Mesenteric fat pad (tissue), 1 donor: ENCODE measurements around the gene GGT5. TPM values are rescaled to one million over a fixed set of nuclear protein-coding genes. Genes with fewer than 3 reads are reported as not detected.
A peak's percentile ranks its signal among the peaks of the same experiment; 100 is the strongest.
"Not testable (repeated sequence)": the region's sequence is repeated elsewhere in the genome, so short reads cannot be mapped to it uniquely, and the experiment has no call there.

Experiments
- DNase-seq: peaks from one replicate; pipeline ENCODE4 v3.0.0-alpha.2; 2020; ENCODE audit warnings: low spot score
- long read RNA-seq: library from polyadenylated mRNA; unstranded; transcript quantifications from one replicate; pipeline ENCODE4 v2.0.0, GENCODE V29; 2020
- total RNA-seq: library from RNA; stranded (reverse); fragmentation: NEBNext Ultra II Directional; extraction: Animal tissue kit (Norgen Biotek cat#: 25700); gene quantifications from one replicate; pipeline ENCODE4 v1.2.1, GENCODE V29; 2021
- donor health status: DM: yes; HTN: yes; CAD: no.

GGT5 gene
- 45.4 TPM for total RNA-seq
- long read RNA-seq, transcript GGT5-202 (12 exons, 2,494 nt), result major isoform, 70 of 163 reads
- long read RNA-seq, transcript GGT5-201 (11 exons, 2,334 nt), result minor isoform, 15 of 163 reads
- long read RNA-seq, partial matches to known transcripts, result 17 of 163 reads
- long read RNA-seq, other reads (novel, unspliced or antisense), result 57 of 163 reads

- DNase-seq, result not testable (repeated sequence)
Measured at GRCh38 chr22:24245030-24245431, at the start of gene GGT5. TSS of gene GGT5 (minus strand) at chr22:24245082. CDS start at chr22:24244725, 357 bp downstream.

- not testable (repeated sequence) for DNase-seq
Measured at GRCh38 chr22:24292202-24292830, 47.4 kb upstream of the GGT5 start.

GRCh38 chr22:24291515-24292201, 46.8 kb upstream of the GGT5 start:
- DNase-seq, result no peak

GRCh38 chr22:24290459-24290858, 45.6 kb upstream of the GGT5 start:
- no peak for DNase-seq

- DNase-seq, result no peak
Measured at GRCh38 chr22:24289741-24290163, 44.9 kb upstream of the GGT5 start.

GRCh38 chr22:24289114-24289513, 44.2 kb upstream of the GGT5 start:
- DNase-seq, result no peak

- not testable (repeated sequence) for DNase-seq
Measured at GRCh38 chr22:24287801-24288200, 42.9 kb upstream of the GGT5 start.

GRCh38 chr22:24287212-24287611, 42.3 kb upstream of the GGT5 start:
- DNase-seq, result not testable (repeated sequence)

- no peak for DNase-seq
Measured at GRCh38 chr22:24285245-24285644, 40.4 kb upstream of the GGT5 start.

GRCh38 chr22:24284747-24285203, 39.9 kb upstream of the GGT5 start:
- DNase-seq, result no peak

- DNase-seq, result no peak
Measured at GRCh38 chr22:24282401-24282800, 37.5 kb upstream of the GGT5 start.

GRCh38 chr22:24280363-24280762, 35.5 kb upstream of the GGT5 start:
- not testable (repeated sequence) for DNase-seq

GRCh38 chr22:24274696-24275405, 30.0 kb upstream of the GGT5 start:
- DNase-seq, result not testable (repeated sequence)

GRCh38 chr22:24273906-24274305, 29.0 kb upstream of the GGT5 start:
- not testable (repeated sequence) for DNase-seq

- DNase-seq, result not testable (repeated sequence)
Measured at GRCh38 chr22:24273031-24273430, 28.1 kb upstream of the GGT5 start.

- DNase-seq, result no peak
Measured at GRCh38 chr22:24271386-24271854, 26.5 kb upstream of the GGT5 start.

- DNase-seq, result peak; percentile 99
Measured at GRCh38 chr22:24270556-24271385, 25.9 kb upstream of the GGT5 start, which contains the start of gene SPECC1L. TSS of gene SPECC1L (plus strand) at chr22:24270831. CDS start at chr22:24302232, 31,401 bp downstream.

- DNase-seq, result not testable (repeated sequence)
Measured at GRCh38 chr22:24266495-24266894, 21.6 kb upstream of the GGT5 start.

GRCh38 chr22:24265734-24266133, 20.9 kb upstream of the GGT5 start:
- DNase-seq, result no peak

GRCh38 chr22:24264329-24264896, 19.5 kb upstream of the GGT5 start:
- not testable (repeated sequence) for DNase-seq
